NAMALWA (cell line): ENCODE data around the gene TIRAP.
"Not testable (repeated sequence)": the region's sequence is repeated elsewhere in the genome, so short reads cannot be mapped to it uniquely, and the experiment has no call there.

ENCODE experiments used
- DNase-seq: peaks from one replicate; pipeline ENCODE4 v3.0.0-alpha.2; 2015; ENCODE audit warnings: low spot score

TIRAP gene, protein sequence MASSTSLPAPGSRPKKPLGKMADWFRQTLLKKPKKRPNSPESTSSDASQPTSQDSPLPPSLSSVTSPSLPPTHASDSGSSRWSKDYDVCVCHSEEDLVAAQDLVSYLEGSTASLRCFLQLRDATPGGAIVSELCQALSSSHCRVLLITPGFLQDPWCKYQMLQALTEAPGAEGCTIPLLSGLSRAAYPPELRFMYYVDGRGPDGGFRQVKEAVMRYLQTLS

DNA sequence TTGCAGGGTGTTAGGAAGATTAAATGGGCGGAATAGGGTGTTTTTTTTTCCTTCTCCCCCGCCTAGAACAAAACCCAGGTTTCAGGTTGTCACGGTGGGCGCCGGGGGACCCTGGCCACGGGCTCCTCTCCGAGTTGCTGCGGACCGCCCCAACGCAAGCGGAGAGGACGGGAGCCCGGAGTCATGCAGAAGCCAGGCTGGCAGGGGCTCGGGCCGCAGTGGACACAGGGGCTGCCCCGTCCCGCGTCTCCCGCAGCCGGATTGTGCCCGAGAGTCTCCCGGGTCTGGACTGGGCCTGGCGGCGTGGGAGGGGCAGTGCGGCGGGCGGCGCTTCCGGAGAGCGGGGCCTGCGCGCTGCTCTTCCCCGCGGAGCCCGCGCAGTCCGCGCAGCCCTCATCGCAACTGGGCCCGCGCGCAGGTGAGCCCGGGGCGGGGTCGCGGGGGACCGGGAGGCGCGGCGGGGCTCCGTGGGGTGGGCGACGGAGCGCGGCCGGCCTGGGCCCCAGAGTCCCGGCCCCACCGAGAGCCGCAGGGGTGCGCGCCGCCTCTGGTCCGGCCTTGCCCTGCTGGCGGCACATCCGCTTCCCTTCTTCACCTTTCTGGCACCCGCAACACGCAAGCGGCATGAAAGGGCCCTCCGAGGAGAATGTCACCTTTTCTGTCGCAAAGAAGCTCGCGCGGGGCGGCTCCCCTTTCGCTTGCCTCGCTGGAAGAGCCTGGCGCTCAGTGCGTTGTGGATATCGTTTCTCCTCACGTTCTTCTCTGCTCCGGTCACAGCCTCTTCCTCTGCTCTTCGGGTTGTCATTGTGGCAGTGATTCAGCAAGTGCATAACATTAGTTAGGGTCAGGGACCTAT lies at the start of gene TIRAP:
Gene TIRAP, plus strand, starts transcription at position 358 of the 856 bp plus-strand sequence. CDS start 7,802 bp downstream, outside the sequence.
- DNase-seq = peak; percentile 65

DNA sequence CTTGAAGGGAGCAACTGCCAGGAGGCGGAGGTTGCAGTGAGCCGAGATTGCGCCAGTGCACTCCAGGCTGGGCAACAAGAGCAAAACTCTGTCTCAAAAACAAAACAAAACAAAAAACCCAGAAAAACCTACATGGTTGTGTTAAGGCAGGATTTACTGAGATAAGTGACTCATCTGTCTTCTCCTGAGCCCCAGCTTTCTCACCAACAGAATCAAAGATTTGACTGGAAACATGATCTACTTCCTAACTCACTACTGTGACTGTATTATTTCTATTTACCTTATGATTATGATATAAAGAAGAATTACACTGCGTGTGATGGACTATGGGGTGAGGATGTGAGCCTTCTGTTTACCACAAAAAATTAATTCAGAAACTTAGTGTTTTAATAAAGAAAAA lies 49.5 kb upstream of the TIRAP start:
- DNase-seq = no peak

DNA sequence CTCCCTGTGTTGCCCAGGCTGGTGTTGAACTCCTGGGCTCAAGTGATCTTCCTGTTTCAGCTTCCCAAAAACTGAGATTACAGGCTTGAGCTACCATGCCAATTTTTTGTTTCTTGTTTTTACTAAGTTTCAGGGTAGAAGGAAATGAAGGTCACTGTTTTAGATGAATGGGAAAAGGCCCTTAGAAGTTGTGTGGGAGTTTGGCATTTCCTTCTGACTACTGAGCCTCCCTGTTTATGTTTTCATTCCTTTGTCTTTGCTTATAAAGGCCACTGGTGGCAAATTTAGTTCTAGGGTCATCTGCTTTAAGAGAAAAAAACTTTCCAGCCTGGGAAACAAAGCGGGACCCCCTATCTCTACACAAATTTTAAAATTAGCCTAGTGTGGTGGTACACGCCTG lies 36.3 kb upstream of the TIRAP start:
- DNase-seq = no peak

DNA sequence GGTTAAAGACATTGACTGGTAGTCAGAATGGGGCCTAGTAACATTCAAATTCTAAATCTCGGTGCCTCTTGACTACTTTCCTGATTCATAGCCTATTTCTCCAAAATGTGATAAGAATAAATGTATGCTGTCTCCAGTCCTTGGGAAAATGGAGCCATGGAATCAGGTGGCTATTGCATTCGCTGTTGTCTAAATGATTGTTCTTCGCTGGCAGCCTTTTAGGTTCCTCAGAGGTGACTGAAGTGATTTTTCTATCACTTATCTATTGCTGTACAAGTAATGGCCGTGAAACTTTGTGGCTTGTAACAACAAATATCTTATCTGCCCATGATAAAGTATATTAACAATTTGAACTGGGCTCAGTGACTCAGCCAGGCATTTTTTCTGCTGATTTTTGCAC lies 29.6 kb upstream of the TIRAP start:
- no peak for DNase-seq

DNA sequence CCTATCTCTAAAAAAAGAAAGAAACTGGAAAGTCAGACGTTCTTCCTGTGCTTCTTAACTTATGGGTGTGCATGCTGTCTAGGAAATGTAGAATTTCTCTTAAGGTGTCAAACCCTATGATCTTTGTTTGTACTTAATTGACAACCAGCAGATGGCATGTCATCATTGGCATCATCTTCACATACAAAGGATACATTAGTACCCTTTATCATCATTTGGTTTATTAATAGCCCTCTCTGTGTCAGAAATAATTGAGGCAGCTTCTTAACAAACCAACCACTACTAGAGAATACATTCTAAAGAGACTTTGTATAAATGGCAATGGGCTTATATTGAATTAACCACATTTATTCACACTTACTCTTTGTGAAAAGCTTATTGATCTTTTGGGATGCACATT lies 28.1 kb upstream of the TIRAP start:
- DNase-seq = no peak

DNA sequence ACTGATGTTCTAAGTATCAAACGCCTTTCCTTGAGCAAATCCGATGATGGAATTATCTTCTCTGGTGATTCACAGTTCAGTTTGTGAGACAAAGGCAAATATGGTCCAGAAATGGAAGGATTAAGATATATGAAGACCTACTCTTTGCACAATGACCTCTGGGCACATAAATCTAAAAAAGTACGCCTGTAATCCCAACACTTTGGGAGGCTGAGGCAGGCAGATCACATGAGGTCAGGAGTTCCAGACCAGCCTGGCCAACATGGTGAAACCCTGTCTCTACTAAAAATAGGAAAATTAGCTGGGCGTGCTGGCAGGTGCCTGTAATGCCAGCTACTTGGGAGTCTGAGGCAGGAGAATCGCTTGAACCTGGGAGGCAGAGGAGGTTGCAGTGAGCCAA lies 27.4 kb upstream of the TIRAP start:
- DNase-seq = not testable (repeated sequence)

DNA sequence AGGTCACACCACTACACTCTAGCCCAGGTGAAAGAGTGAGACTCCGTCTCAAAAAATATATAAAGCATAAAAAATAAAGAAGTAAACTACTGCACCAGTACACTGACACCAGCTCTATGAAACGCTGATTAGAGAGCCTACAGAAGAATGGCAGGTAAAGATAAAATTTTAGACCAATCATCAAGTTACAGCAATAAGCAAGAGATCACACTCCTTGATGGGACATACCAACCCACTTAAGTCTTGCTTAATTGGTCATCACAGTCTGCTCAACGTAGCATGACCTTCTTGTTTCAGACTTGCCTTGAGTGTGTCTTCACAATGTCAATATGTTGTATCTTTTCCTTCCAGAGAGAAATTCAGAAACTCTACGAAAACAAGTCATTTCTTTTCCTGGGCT lies 26.7 kb upstream of the TIRAP start:
- no peak for DNase-seq

DNA sequence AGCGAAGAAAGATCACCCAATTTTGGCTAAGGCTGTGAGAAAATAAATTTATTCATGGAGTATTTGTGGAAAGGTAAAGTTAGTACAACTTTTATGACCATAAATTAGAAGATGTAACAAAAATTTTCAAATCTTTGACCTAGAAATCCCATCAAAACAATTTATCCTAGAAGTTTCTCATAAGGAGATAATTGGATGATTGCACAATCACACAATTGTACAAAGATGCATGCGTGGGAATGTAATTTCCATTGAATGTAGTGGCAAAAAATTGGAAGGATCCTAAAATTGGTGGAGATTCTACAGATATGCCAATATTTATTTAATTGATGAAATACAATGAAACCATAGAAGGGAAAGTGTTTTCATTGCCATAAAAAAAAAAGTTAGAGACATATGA lies 25.7 kb upstream of the TIRAP start:
- DNase-seq = no peak

DNA sequence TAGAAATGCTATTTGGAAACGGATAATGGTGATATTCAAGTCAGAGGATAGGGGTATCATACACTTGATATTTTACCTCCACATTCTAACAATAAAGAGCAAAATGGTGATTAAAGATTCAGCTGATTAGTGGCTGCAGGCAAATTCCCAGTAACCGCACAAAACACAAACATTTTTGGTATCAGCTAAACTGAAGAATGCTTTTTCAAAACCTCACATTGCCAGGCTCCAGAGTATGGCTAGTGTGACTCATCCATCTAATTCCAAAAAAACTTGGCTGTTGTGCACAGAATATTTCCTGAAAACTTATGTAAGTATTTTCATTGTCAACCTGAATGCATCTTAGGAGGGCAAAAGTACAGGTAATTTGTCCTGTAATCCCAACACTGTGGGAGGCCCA lies 25.1 kb upstream of the TIRAP start:
- no peak for DNase-seq

DNA sequence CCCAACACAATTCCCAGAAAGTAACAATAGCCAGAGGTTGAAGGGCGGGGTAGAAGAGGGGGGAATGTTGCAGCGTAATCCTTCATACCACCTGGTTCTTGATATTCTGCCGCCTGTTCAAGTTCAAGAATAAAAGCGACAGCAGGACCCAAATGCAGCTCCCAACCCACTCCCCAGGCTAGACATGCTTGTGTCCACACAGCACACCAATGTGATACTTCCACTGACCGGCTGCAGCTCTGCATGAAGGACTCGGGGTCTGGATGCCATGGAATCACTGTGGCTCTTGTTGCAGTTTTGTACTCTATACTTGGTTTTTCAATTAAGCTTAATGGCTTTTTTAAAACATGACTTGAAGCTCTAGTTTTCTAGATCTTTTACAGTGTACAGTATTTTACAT lies 20.7 kb upstream of the TIRAP start:
- DNase-seq = no peak

DNA sequence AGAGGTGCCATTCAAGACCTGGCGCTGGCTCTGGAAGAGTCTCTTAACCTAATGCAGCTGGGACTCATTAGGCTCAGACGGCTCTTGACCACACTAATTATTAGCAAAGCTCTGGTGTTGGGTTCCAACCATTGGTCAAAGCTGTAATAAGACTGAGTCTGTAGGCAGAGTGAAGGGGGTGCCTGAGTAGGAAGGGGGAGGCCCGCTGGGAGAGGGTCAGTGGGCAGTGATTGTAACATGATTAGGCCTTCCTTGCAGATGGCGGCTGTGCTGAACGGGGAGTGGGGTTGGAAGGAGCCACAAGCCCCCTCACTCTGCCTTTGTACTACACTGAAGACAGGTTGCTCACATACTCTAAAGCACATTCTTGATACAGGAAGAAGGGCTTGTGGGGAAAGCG lies 19.4 kb upstream of the TIRAP start:
- DNase-seq = no peak

DNA sequence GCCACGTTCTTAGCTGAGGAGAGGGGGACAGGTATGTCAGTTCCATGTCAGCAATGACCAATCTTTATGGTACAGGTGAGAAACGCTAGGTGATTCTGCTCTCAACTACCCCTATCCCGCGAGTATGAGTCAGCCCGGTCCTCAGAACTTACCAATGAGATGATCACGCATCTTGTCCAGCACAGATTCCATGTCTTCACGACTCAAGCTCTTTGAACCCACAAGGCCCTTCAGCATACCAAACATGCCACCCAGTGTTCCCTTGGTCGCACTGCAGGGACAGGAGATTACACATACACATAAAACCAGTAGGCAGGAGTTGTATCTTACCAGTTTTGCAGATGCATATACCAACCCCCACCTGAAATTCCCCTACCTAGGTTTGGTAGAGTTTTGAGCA lies 17.1 kb upstream of the TIRAP start:
- peak; percentile 31 for DNase-seq

DNA sequence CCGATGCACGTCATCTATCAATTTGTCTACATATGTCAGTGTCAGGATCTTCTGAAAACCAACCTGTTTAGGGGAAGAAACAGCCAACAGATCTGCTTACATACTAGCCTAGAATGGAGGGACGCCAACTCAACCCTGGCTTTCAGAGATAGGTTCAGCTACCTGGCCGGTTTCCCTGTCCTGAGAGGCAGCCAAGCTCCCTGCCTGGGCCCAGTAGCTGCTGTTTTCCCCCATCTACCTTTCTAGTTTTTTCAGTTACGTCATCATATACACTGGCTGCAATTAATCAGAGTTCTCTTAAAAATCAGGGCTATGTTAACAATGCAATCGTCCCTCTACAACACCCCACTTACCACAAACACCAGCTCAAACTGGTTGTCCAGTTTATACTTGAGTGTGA lies 15.2 kb upstream of the TIRAP start:
- DNase-seq = no peak

DNA sequence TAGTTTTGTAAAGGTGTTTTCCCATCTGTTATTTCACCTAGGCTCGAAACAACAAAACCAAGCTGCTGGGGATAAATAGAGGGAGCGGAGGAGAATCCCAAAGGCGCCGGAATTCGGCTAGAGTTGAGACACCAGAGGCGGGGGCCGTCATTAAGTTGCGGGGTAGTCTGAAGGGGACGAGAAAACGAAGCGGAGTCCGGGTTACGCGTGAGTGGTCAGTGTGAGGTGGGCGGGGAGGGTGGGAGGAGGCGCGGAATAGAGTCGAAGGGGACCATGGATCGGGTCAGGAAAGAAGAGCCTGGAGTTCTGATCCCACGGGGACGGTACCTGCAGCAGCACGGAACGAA lies 14.6 kb upstream of the TIRAP start:
- no peak for DNase-seq

DNA sequence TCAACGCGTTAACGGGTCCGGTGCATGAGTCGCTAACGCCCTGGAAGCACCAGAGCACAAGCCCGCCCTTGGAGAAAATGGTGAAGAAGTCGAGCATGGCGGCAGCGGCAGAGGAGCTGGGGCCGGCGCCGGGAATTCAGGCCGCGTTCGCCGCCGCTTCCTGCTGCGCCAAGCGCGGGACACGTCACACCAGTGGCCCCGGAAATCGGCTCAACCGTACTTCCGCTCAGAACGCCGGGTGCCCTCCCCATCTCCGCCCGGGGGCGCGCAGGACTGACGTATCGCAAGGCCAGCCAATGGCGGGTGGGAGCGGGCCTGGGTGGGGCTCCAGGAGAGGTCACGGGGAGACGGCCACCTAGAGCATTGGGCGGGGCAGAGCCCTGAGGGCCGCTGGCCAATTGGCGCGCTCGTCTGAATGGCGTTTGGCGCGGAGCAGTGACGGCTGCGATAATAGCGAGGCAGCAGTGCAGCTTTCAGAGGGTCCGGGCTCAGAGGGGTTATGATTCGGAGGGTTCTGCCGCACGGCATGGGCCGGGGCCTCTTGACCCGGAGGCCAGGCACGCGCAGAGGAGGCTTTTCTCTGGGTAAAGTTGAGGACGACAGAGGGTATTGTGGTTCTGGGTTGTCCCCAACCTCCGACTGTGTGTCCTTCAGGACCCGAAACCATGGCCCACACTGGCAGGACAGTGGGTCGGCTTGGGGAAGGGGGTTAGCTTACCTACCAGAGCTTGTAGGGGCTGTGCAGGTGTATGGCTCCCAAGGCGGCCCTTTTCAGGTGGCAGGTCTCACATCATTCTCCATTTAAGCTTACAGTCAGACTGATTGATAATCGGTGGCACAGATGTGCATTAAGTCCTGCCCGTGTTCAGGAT lies 13.9 kb upstream of the TIRAP start, which contains the start of the genes FOXRED1 and SRPRA:
Gene FOXRED1, plus strand, starts transcription at position 447 of the 872 bp plus-strand sequence. Its CDS starts 53 bp downstream, at position 500.
Gene SRPRA, minus strand, starts transcription at position 188 of the 872 bp plus-strand sequence. Its CDS starts 91 bp downstream, at position 97.
- DNase-seq = peak; percentile 99

DNA sequence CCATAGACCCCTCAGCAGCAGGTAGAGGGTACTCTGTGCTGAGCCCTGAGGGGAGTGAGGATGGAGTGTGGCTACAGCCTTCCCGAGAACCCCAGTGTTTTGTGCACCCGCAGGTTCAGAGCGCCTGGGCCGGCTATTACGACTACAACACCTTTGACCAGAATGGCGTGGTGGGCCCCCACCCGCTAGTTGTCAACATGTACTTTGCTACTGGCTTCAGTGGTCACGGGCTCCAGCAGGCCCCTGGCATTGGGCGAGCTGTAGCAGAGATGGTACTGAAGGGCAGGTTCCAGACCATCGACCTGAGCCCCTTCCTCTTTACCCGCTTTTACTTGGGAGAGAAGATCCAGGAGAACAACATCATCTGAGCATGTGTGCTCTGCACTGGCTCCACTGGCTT lies 5.6 kb upstream of the TIRAP start:
- no peak for DNase-seq

DNA sequence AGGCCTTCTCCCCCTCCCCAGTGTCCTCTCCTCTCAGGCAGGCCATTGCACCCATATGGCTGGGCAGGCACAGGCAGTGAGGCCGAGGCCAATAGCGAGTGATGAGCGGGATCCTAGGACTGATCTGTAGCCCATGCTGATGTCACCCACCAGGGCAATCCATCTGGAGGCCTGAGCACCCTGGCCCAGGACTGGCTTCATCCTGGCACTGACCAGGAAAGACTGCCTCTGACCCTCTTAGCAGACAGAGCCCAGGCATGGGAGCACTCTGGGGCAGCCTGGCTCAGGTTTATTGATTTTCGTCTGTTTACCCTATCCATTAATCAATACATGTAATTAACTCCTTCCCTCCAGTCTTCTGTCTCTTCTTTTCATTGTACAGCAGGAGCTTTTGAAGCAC lies 5.1 kb upstream of the TIRAP start:
- no peak for DNase-seq

DNA sequence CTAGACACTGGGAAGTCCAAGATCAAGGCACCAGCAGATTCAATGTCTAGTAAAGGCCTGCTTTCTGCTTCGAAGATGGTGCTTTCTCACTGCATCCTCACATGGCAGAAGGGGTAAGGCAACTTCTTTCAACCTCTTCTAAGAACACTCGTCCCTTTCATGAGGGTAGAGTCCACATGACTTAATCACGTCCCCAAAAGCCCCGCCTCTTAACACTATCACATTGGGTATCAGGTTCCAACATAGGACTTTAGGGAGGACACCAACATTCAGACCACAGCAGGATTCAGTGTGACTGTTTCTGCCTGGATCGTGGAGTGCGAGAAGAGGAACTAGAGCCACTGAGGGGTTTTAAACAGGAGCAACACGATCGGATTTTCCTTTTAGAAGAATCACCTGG lies 3.7 kb upstream of the TIRAP start:
- no peak for DNase-seq

DNA sequence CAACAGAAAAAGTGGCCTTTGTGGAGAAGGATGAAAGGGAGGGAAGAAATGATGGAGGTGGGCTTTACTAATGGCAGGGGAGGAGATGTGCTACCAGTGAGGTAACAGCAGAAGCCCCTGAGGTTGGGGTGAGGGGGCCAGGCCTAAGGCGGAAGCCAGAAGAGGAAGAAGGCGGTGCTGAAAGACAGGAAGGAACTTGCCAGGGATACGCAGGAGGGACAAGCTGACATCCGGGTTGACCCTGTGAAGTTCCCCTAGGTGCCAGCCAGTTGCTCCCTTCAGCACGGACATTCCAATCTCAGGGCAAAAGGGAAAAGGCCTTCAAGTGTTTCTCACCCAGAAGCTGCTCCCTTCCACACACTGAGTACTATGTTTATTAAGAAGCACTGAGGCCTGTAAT lies 2.3 kb upstream of the TIRAP start:
- no peak for DNase-seq

DNA sequence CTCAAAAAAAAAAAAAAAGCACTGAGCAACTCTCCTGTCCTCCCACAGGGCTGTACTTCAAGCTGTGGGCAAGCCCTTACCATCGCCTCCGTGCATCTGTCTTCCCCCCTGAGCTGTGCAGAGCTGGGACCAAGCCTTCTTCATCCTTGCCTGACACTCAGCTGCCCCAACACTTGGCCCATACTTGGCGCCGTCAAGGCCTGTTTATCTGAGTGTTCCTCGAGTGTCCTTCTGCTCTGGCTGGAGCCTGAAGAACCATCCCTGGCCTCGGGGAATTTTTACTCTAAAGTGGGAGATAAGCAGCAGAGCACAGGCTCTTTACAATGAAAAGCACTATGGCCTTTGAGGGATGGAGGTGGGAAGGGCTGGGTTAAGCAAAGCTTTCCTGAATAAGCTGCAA lies 1.6 kb upstream of the TIRAP start:
- DNase-seq = no peak

DNA sequence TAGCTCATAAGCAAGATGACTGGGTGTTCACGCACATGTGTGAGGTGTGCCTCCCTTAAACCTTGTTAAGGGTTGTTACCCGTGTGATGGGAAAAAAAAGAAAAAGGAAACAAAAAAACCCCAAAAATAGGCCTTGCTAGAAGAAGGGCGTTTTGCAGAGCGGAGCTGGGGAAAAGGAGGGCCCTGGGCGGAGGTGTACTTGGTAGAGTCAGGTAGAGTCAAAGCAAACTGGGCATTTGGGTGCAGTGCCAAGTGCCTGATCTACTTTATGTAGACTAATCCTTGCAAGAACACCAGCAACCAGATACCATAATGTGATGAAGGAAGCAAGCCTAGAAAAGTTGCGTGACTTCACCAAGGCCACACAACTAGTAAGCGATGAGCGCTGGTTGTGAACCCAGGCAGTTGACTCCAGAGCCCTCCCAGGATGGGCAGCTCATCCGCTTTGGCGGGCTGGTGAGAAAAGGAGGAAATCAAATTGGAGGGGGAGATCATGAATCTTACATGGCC lies 1.2 kb upstream of the TIRAP start:
- no peak for DNase-seq

DNA sequence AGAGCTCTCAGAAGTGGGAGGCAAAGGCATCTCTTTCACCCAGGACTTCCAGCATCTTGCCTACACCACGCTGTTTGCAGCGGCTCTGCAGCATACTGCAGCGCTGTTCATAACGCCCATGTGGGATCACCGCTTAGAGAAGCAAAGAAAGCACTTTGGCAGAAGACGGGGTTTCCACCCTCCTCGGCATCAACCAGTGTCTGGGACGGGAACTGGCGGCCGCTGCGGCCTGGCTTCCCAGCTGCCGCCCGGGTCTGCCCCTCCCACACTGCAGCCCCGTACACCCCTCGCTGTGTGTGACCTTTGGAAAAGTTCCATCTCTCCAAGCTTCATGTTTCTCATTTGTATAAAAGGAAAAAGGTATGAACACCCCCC lies 545 bp upstream of the TIRAP start:
- DNase-seq = no peak
